Subcutaneous abdominal adipose tissue (tissue), 5 donors: ENCODE measurements around the gene LUC7L3.
"Not testable (repeated sequence)": the region's sequence is repeated elsewhere in the genome, so short reads cannot be mapped to it uniquely, and the experiment has no call there.

Experiments used
- H3K27ac ChIP-seq: one replicate; pipeline ENCODE4 v1.7.0; 2013; ENCODE audit warnings: low read depth, mild to moderate bottlenecking, inconsistent platforms, low read length, moderate library complexity
- H3K27me3 ChIP-seq, 5 donors: one replicate each; pipeline ENCODE4 v1.7.0; 2013; ENCODE audit warnings: low read length in 5 of 5, inconsistent platforms in 1 of 5; ENCODE audit not compliant: control insufficient read depth in 5 of 5, insufficient read depth in 4 of 5
- H3K36me3 ChIP-seq, 5 donors: one replicate each; pipeline ENCODE4 v1.7.0; 2013; ENCODE audit warnings: low read length in 5 of 5; ENCODE audit not compliant: control insufficient read depth in 5 of 5, insufficient read depth in 5 of 5
- H3K4me1 ChIP-seq, 5 donors: one replicate each; pipeline ENCODE4 v1.7.0; 2013; ENCODE audit warnings: low read length in 5 of 5, mild to moderate bottlenecking in 3 of 5, moderate library complexity in 1 of 5; ENCODE audit not compliant: control insufficient read depth in 5 of 5, insufficient read depth in 5 of 5
- H3K4me3 ChIP-seq, 5 donors: one replicate each; pipeline ENCODE4 v1.7.0; 2013; ENCODE audit warnings: low read length in 5 of 5, low read depth in 1 of 5
- H3K9ac ChIP-seq, 5 donors: one replicate each; pipeline ENCODE4 v1.7.0; 2013; ENCODE audit warnings: low read length in 5 of 5, mild to moderate bottlenecking in 4 of 5, moderate library complexity in 3 of 5
- H3K9me3 ChIP-seq, 5 donors: one replicate each; pipeline ENCODE4 v1.7.0; 2013; ENCODE audit warnings: low read length in 5 of 5; ENCODE audit not compliant: control insufficient read depth in 5 of 5
- donor health status: healthy.
- donor health status: healthy.
- donor health status: healthy.
- donor health status: healthy.
- donor health status: healthy.

LUC7L3 gene

GRCh38 chr17:50798424-50799288 is 79.3 kb downstream of the LUC7L3 start:
- no peak overlapping the region for H3K27ac ChIP-seq

GRCh38 chr17:50799582-50799981 is 80.2 kb downstream of the LUC7L3 start:
- Histone ChIP-seq H3K27me3 (peaks cover 0 to 2% (median 0%) of the 10 kb centered on the region in 5 donors), H3K27ac (no peak overlapping the region), H3K4me1 (peaks cover 0 to 6% (median 5%) of the 10 kb centered on the region in 5 donors), H3K36me3 (no peaks in the 10 kb centered on the region), H3K9me3 (no peaks in the 10 kb centered on the region), H3K9ac (no peak overlapping the region), H3K4me3 (no peak overlapping the region)

More at GRCh38 chr17:50798424-50799288, 79.3 kb downstream of the LUC7L3 start:
- peaks cover 0 to 2% (median 0%) of the 10 kb centered on the region in 5 donors for H3K27me3 ChIP-seq
- H3K4me3 ChIP-seq, result no peak overlapping the region
- no peaks in the 10 kb centered on the region for H3K9me3 ChIP-seq
- no peak overlapping the region for H3K9ac ChIP-seq
- H3K36me3 ChIP-seq, result no peaks in the 10 kb centered on the region
- H3K4me1 ChIP-seq, result peaks cover 0 to 6% (median 5%) of the 10 kb centered on the region in 5 donors

GRCh38 chr17:50800196-50800700 is 80.8 kb downstream of the LUC7L3 start:
- Histone ChIP-seq H3K27me3 (peaks cover 0 to 2% (median 0%) of the 10 kb centered on the region in 5 donors), H3K4me1 (peaks cover 0 to 6% (median 5%) of the 10 kb centered on the region in 5 donors)

DNA sequence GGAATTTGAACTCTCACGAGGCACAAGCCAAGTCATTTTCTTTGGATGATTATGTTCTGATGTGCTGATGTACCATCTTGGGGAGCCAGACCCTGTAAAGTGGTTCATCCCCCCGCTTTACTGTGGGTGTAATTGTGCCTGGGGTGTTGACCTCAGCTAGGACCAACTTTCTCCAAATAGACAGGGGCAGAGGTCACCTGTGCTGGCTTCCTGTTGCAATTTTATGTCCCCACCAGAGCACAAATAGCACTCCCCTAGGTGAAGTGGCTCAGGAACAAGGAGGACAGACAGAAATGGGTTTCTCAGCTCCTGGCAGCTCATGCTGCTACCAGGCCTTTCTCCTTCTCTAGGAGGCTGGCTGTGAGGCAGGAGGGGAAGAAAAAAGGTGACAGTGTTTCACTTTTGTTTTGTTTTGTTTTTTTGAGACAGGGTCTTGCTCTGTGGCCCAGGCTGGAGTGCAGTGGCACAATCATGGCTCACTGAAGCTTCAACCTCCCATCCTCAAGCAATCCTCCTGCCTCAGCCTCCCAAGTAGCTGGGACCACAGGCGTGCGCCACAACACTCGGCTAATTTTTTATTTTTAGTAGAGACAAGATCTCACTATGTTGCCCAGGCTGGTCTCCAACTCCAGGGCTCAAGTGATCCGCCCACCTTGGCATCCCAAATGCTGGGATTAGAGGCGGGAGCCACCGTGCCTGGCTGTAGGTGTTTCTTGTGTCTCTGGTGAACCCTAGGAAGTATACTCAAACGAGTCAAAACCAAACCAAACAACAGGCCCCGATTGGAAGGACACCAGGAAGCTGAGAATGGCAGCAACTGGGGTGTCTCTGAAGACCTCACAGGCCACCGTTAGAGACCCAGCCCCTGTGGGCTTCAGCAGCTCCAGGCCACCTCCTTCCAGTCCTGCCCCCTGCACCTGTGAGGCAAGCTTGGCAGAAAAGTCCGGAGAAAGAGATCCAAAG is 83.5 kb downstream of the LUC7L3 start:
- no peaks in the 10 kb centered on the region for H3K36me3 ChIP-seq
- peaks cover 0 to 2% (median 0%) of the 10 kb centered on the region in 5 donors for H3K27me3 ChIP-seq
- no peaks in the 10 kb centered on the region for H3K9me3 ChIP-seq
- H3K4me3 ChIP-seq, result no peak overlapping the region
- H3K4me1 ChIP-seq, result no peaks in the 10 kb centered on the region
- H3K27ac ChIP-seq, result no peak overlapping the region
- H3K9ac ChIP-seq, result no peak overlapping the region

More at GRCh38 chr17:50800196-50800700, 80.8 kb downstream of the LUC7L3 start:
- Histone ChIP-seq H3K4me3 (no peak overlapping the region), H3K36me3 (no peaks in the 10 kb centered on the region), H3K9me3 (no peaks in the 10 kb centered on the region), H3K9ac (no peak overlapping the region), H3K27ac (no peak overlapping the region)

- Histone ChIP-seq H3K27me3 (peaks cover 0 to 2% (median 0%) of the 10 kb centered on the region in 5 donors), H3K4me3 (no peak overlapping the region), H3K36me3 (no peaks in the 10 kb centered on the region), H3K4me1 (no peaks in the 10 kb centered on the region), H3K27ac (no peak overlapping the region), H3K9me3 (no peaks in the 10 kb centered on the region), H3K9ac (no peak overlapping the region)
These were observed 84.3 kb downstream of the LUC7L3 start for GRCh38 chr17:50803676-50804075.

DNA sequence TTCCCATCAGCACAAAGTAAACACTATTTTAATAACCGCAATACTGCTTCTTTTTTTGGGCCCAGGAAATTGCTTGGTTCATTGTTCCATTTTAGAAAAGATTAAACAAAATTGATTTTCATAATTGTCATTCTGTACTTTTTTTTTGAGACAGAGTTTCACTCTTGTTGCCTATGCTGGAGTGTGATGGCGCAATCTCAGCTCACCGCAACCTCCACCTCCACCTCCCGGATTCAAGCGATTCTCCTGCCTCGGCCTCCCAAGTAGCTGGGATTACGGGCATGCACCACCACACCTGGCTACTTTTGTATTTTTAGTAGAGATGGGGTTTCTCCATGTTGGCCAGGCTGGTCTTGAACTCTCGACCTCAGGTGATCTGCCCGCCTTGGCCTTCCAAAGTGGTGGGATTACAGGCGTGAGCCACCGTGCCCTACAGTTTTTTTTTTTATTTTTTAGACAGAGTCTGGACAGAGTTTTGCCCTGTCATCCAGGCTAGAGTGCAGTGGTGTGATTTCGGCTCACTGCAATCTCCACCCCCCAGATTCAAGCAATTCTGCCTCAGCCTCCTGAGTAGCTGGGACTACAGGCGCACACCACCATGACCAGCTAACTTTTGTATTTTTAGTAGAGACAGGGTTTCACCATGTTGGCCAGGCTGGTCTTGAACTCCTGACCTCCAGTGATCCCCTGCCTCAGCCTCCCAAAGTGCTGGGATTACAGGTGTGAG is 85.5 kb downstream of the LUC7L3 start:
- not testable (repeated sequence) for H3K27me3 ChIP-seq, H3K4me3 ChIP-seq, H3K36me3 ChIP-seq, H3K9me3 ChIP-seq, H3K9ac ChIP-seq, H3K27ac ChIP-seq, H3K4me1 ChIP-seq

GRCh38 chr17:50805486-50805885 is 86.1 kb downstream of the LUC7L3 start:
- no peak overlapping the region for H3K4me3 ChIP-seq
- no peak overlapping the region for H3K27ac ChIP-seq
- no peaks in the 10 kb centered on the region for H3K4me1 ChIP-seq
- no peaks in the 10 kb centered on the region for H3K36me3 ChIP-seq
- no peak overlapping the region for H3K9ac ChIP-seq
- H3K27me3 ChIP-seq, result no peaks in the 10 kb centered on the region
- no peaks in the 10 kb centered on the region for H3K9me3 ChIP-seq
